Spleen (tissue), 11 donors: Measurements from ENCODE around the gene CCDC120. TPM values are rescaled to one million over a fixed set of nuclear protein-coding genes. Genes with fewer than 3 reads are reported as not detected.

Experiments used
- DNase-seq: peaks from one replicate; pipeline ENCODE4 v3.0.0-alpha.2; 2020
- H3K27ac ChIP-seq, 8 donors: fragments of 200-600 bp; sonication (generic) in 7 of 8; 1 replicate in 4 of 8; 2 replicates in 4 of 8; pipeline versions ENCODE4 v1.5.0 to v1.8.0; 2016 to 2021; ENCODE audit warnings: inconsistent platforms in 4 of 8, mild to moderate bottlenecking in 4 of 8, moderate library complexity in 1 of 8
- H3K27me3 ChIP-seq, 7 donors: fragments of 200-600 bp; sonication (generic) in 6 of 7; replicated peaks in 1 of 7; 1 replicate in 4 of 7; 2 replicates in 3 of 7; pipeline versions ENCODE4 v1.5.0 to v1.8.0; 2016 to 2021; ENCODE audit warnings: inconsistent platforms in 3 of 7, mild to moderate bottlenecking in 1 of 7
- H3K36me3 ChIP-seq, 6 donors: fragments of 200-600 bp; sonication (generic) in 5 of 6; 1 replicate in 4 of 6; 2 replicates in 2 of 6; pipeline versions ENCODE4 v1.5.0 to v1.8.0; 2016 to 2021; ENCODE audit warnings: inconsistent platforms in 2 of 6
- H3K4me1 ChIP-seq, 6 donors: fragments of 200-600 bp; sonication (generic) in 5 of 6; 1 replicate in 3 of 6; 2 replicates in 3 of 6; pipeline versions ENCODE4 v1.5.0 to v1.8.0; 2016 to 2021; ENCODE audit warnings: inconsistent platforms in 3 of 6
- H3K4me3 ChIP-seq, 8 donors: fragments of 200-600 bp; sonication (generic) in 7 of 8; 1 replicate in 4 of 8; 2 replicates in 4 of 8; pipeline versions ENCODE4 v1.5.0 to v1.8.0; 2016 to 2021; ENCODE audit warnings: inconsistent platforms in 4 of 8, mild to moderate bottlenecking in 4 of 8, moderate library complexity in 2 of 8
- H3K9me3 ChIP-seq, 8 donors: fragments of 200-600 bp; sonication (generic) in 7 of 8; 1 replicate in 4 of 8; 2 replicates in 4 of 8; pipeline versions ENCODE4 v1.5.0 to v1.8.0; 2016 to 2021; ENCODE audit warnings: inconsistent platforms in 4 of 8
- POLR2A ChIP-seq, 3 donors: fragments of 450-650 bp; IDR thresholded peaks; one replicate each; pipeline ENCODE4 v1.5.1; 2017; ENCODE audit warnings: antibody characterized with exemption in 3 of 3, mild to moderate bottlenecking in 1 of 3
- POLR2AphosphoS5 ChIP-seq, 3 donors: sonication (generic); formaldehyde crosslinking; IDR thresholded peaks; one replicate each; pipeline ENCODE4 v1.5.1; 2017; ENCODE audit warnings: antibody characterized with exemption in 3 of 3
- WGBS, 5 donors: extraction: QIAGEN DNeasy Blood & Tissue Kit in 3 of 5; methylation state at CpG; one replicate each; pipeline versions ENCODE4 v1.1.5 to v1.1.7; 2013 to 2018; 5-methylcytosine and 5-hydroxymethylcytosine counted together
- intact Hi-C: fragments of 100-400 bp; cut with DNase I; formaldehyde crosslinking; loops from one replicate; pipeline ENCODE4 v1.15.0; 2023; ENCODE audit warnings: low total_unique reads
- polyA plus RNA-seq, 3 donors: library from polyadenylated mRNA; stranded (reverse); fragments of 200-250 nt; gene quantifications; one replicate each; pipeline ENCODE4 v1.2.1, GENCODE V29; 2013
- total RNA-seq, 7 donors: library from RNA; depleted of rRNA in 3 of 7; stranded (reverse); fragments of >200 nt in 3 of 7; fragmentation: NEBNext Ultra II Directional in 4 of 7; extraction: Animal tissue kit (Norgen Biotek cat#: 25700) in 4 of 7; gene quantifications; one replicate each; pipeline versions ENCODE4 v1.1.0 to v1.2.1, GENCODE V29; 2016 to 2021
- TF ChIP-seq, protein P1 (sequence below), 11 experiments: fragments of 200-600 bp in 7 of 11; fragments of 450-650 bp in 4 of 11; sonication (generic) in 4 of 11; IDR thresholded peaks in 8 of 11; conservative IDR thresholded peaks in 3 of 11; 1 replicate in 7 of 11; 2 replicates in 4 of 11; pipeline versions ENCODE4 v1.4.0 to v1.8.0; 2016 to 2021; ENCODE audit warnings: antibody characterized with exemption in 11 of 11, inconsistent platforms in 4 of 11, mild to moderate bottlenecking in 1 of 11
- donor health status: healthy with polysubstance abuse.
- donor health status: DM: no; HTN: no; CAD: no; lungs with moderate emphysema.
- donor health status: DM: no; HTN: no; CAD: no.
- donor health status: Bipolar disorder and iron deficiency.
- donor health status: healthy.
- donor health status: DM: no; HTN: no; CAD: no.
- donor health status: DM: yes; HTN: yes; CAD: no.

CCDC120 gene
- total and polyA plus RNA-seq, 10 donors, result 1.1 to 8.6 (median 6.2) TPM

- Histone ChIP-seq H3K27ac (no peak overlapping the region), H3K4me1 (no peaks in the 10 kb centered on the region), H3K9me3 (no peaks in the 10 kb centered on the region), H3K36me3 (peaks cover 0 to 42% (median 0%) of the 10 kb centered on the region in 6 donors), H3K4me3 (no peak overlapping the region), H3K27me3 (no peaks in the 10 kb centered on the region)
- intact Hi-C loops, result no loop called here
- no peak for DNase-seq
- WGBS, 5 donors, result 60 to 87% (median 82%) methylated on average over 1 to 10 of the region's 10 CpGs
- TF ChIP-seq POLR2AphosphoS5 (IDR thresholded peaks at IDR 0.05) (no peak), POLR2A (IDR thresholded peaks at IDR 0.05) (no peak)
- TF ChIP-seq, protein P1, sequence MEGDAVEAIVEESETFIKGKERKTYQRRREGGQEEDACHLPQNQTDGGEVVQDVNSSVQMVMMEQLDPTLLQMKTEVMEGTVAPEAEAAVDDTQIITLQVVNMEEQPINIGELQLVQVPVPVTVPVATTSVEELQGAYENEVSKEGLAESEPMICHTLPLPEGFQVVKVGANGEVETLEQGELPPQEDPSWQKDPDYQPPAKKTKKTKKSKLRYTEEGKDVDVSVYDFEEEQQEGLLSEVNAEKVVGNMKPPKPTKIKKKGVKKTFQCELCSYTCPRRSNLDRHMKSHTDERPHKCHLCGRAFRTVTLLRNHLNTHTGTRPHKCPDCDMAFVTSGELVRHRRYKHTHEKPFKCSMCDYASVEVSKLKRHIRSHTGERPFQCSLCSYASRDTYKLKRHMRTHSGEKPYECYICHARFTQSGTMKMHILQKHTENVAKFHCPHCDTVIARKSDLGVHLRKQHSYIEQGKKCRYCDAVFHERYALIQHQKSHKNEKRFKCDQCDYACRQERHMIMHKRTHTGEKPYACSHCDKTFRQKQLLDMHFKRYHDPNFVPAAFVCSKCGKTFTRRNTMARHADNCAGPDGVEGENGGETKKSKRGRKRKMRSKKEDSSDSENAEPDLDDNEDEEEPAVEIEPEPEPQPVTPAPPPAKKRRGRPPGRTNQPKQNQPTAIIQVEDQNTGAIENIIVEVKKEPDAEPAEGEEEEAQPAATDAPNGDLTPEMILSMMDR (IDR thresholded peaks at IDR 0.05 in 8 of 11, conservative IDR thresholded peaks at IDR 0.05 in 3 of 11), result no peak
Observed at GRCh38 chrX:49061916-49062315, 3.1 kb downstream of the CCDC120 start.

DNA sequence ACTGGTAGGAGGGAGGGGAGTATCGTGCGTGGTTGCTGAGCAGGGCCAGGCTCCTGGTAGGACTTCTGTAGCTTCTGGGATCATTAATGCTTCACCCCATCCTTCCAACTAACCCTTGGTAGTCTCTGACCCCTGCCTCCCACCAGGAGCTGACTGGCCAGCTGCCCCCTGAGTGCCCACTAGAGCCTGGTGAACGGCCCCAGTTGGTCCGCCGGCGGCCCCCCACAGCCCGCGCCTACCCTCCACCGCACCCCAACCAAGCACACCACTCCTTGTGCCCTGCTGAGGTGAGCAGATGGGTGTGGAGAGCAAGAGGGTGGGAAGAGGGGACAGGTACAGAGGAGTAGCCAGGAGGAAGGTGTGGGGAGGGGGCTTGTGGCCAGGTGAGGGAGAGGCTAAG lies 4.9 kb downstream of the CCDC120 start:
- intact Hi-C loops, result no loop called here
- Histone ChIP-seq H3K27ac (no peak overlapping the region), H3K9me3 (no peaks in the 10 kb centered on the region), H3K36me3 (peaks cover 0 to 53% (median 0%) of the 10 kb centered on the region in 6 donors), H3K27me3 (no peaks in the 10 kb centered on the region), H3K4me1 (no peaks in the 10 kb centered on the region), H3K4me3 (no peak overlapping the region)
- no peak for TF ChIP-seq POLR2A (IDR thresholded peaks at IDR 0.05)
- no peak for TF ChIP-seq POLR2AphosphoS5 (IDR thresholded peaks at IDR 0.05)
- TF ChIP-seq, protein P1 (IDR thresholded peaks at IDR 0.05 in 8 of 11, conservative IDR thresholded peaks at IDR 0.05 in 3 of 11), result no peak
- 90 to 96% (median 95%) methylated on average over 7 to 9 of the region's 9 CpGs; no CpG with 5 or more reads in 1 of the 5 donors for WGBS, 5 donors
- DNase-seq, result no peak

DNA sequence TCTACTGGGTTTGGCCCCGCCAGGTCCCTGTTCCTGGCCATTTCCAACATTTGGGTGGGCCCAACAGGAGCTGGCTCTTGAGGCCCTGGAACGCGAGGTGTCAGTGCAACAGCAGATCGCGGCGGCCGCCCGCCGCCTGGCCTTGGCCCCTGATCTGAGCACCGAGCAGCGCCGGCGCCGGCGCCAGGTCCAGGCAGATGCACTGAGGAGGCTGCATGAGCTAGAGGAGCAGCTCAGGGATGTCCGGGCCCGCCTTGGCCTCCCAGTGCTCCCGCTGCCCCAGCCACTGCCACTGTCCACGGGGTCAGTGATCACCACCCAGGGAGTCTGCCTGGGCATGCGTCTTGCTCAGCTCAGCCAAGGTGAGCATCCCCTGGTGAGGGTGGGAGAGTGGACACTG lies 5.5 kb downstream of the CCDC120 start:
- 89 to 100% (median 95%) methylated on average over 2 to 20 of the region's 20 CpGs; no CpG with 5 or more reads in 1 of the 5 donors for WGBS, 5 donors
- Histone ChIP-seq H3K4me1 (no peaks in the 10 kb centered on the region), H3K4me3 (no peak overlapping the region), H3K36me3 (peaks cover 0 to 53% (median 0%) of the 10 kb centered on the region in 6 donors), H3K27me3 (no peaks in the 10 kb centered on the region), H3K9me3 (no peaks in the 10 kb centered on the region), H3K27ac (no peak overlapping the region)
- TF ChIP-seq POLR2A (IDR thresholded peaks at IDR 0.05), result no peak
- no peak for TF ChIP-seq POLR2AphosphoS5 (IDR thresholded peaks at IDR 0.05)
- TF ChIP-seq, protein P1 (IDR thresholded peaks at IDR 0.05 in 8 of 11, conservative IDR thresholded peaks at IDR 0.05 in 3 of 11), result no peak
- DNase-seq, result no peak
- intact Hi-C loops, result no loop called here

DNA sequence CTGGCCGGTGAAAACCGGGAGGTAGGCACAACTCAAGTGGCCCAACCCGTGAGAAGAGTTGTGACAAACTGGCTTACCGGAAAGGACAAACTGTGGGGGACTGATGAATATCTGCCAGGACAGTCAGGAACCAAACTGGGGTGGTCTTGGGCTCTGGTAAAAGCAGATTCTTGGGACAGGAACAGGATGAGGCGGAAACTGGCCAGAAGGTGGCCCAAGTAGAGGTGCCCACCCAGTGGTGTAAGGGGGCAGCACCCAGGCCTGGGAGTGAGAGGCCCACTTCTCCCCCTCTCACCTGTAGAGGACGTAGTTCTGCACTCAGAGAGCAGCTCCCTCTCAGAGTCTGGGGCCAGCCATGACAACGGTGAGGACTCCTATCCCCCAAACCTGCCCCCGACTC lies 5.9 kb downstream of the CCDC120 start:
- DNase-seq, result no peak
- 87 to 98% (median 92%) methylated on average over 6 to 8 of the region's 8 CpGs for WGBS, 5 donors
- Histone ChIP-seq H3K4me1 (no peaks in the 10 kb centered on the region), H3K36me3 (peaks cover 0 to 53% (median 0%) of the 10 kb centered on the region in 6 donors), H3K27ac (no peak overlapping the region), H3K4me3 (no peak overlapping the region), H3K27me3 (no peaks in the 10 kb centered on the region), H3K9me3 (no peaks in the 10 kb centered on the region)
- TF ChIP-seq, protein P1 (IDR thresholded peaks at IDR 0.05 in 8 of 11, conservative IDR thresholded peaks at IDR 0.05 in 3 of 11), result no peak
- no peak for TF ChIP-seq POLR2AphosphoS5 (IDR thresholded peaks at IDR 0.05)
- TF ChIP-seq POLR2A (IDR thresholded peaks at IDR 0.05), result no peak
- intact Hi-C loops, result no loop called here
